DOHH2 (cell line): ENCODE results near the gene TMEM63C.

Experiments
- H3F3A ChIP-seq: fragments of 200-600 bp; sonication (generic), shearing (Covaris generic); 2 replicates; pipeline ENCODE4 v1.6.0; 2016; ENCODE audit warnings: antibody characterized with exemption, mild to moderate bottlenecking; ENCODE audit not compliant: control insufficient read depth, insufficient read depth
- H3K27ac ChIP-seq: fragments of 200-600 bp; sonication (generic); 2 replicates; pipeline ENCODE4 v1.5.1; 2014; ENCODE audit warnings: low read depth, mild to moderate bottlenecking, low read length, moderate library complexity
- H3K27me3 ChIP-seq: fragments of 200-600 bp; sonication (generic); 2 replicates; pipeline ENCODE4 v1.6.1; 2014; ENCODE audit warnings: mild to moderate bottlenecking, low read length, mixed read lengths; ENCODE audit not compliant: control insufficient read depth
- H3K36me3 ChIP-seq: fragments of 200-600 bp; sonication (generic); 2 replicates; pipeline ENCODE4 v1.6.1; 2014; ENCODE audit warnings: mild to moderate bottlenecking, low read length, moderate library complexity, mixed read lengths; ENCODE audit not compliant: control insufficient read depth
- H3K4me1 ChIP-seq: fragments of 200-600 bp; sonication (generic); 2 replicates; pipeline ENCODE4 v1.6.1; 2014; ENCODE audit warnings: mild to moderate bottlenecking, low read length, mixed read lengths; ENCODE audit not compliant: control insufficient read depth
- H3K4me2 ChIP-seq: fragments of 200-600 bp; sonication (generic); 2 replicates; pipeline ENCODE4 v1.6.0; 2014; ENCODE audit warnings: mild to moderate bottlenecking, low read length, moderate library complexity
- H3K4me3 ChIP-seq: fragments of 200-600 bp; sonication (generic); 2 replicates; pipeline ENCODE4 v1.5.1; 2014; ENCODE audit warnings: mild to moderate bottlenecking, low read length, mixed read lengths
- H3K79me2 ChIP-seq: fragments of 200-600 bp; sonication (generic); 2 replicates; pipeline ENCODE4 v1.6.1; 2014; ENCODE audit warnings: mild to moderate bottlenecking, low read length, mixed read lengths; ENCODE audit not compliant: control insufficient read depth
- H3K9me2 ChIP-seq: fragments of 200-600 bp; sonication (generic); replicated peaks from 2 replicates; pipeline ENCODE4 v1.6.1; 2014; ENCODE audit warnings: mild to moderate bottlenecking, low read length, mixed read lengths; ENCODE audit not compliant: control insufficient read depth
- H3K9me3 ChIP-seq: fragments of 200-600 bp; sonication (generic); 2 replicates; pipeline ENCODE4 v1.6.1; 2014; ENCODE audit warnings: antibody characterized with exemption, low read length, mixed read lengths; ENCODE audit not compliant: control insufficient read depth, insufficient read depth
- H4K20me1 ChIP-seq: fragments of 200-600 bp; sonication (generic); 2 replicates; pipeline ENCODE4 v1.6.0; 2014; ENCODE audit warnings: low read depth, mild to moderate bottlenecking, antibody characterized with exemption, low read length, moderate library complexity; ENCODE audit not compliant: control insufficient read depth, insufficient read depth
- EZH2phosphoT487 ChIP-seq: fragments of 200-600 bp; sonication (generic); IDR thresholded peaks from 2 replicates; pipeline ENCODE4 v1.6.1; 2017; ENCODE audit warnings: borderline replicate concordance, mild to moderate bottlenecking, antibody characterized with exemption, low read length, moderate library complexity, mixed read lengths
- TF ChIP-seq, protein P1 (sequence below): fragments of 200-600 bp; sonication (generic); IDR thresholded peaks from one replicate; pipeline ENCODE4 v1.5.1; 2014; ENCODE audit warnings: antibody characterized with exemption, mild to moderate bottlenecking, low read depth, low read length; ENCODE audit not compliant: poor library complexity, severe bottlenecking

Gene TMEM63C

GRCh38 chr14:77250927-77251326, 69.3 kb downstream of the TMEM63C start:
- H3K9me3 ChIP-seq: no peaks in the 10 kb centered on the region
- H4K20me1 ChIP-seq: no peaks in the 10 kb centered on the region
- no peak overlapping the region for H3K4me3 ChIP-seq
- H3K4me2 ChIP-seq: no peak overlapping the region
- no peaks in the 10 kb centered on the region for H3K79me2 ChIP-seq
- TF ChIP-seq, protein P1, sequence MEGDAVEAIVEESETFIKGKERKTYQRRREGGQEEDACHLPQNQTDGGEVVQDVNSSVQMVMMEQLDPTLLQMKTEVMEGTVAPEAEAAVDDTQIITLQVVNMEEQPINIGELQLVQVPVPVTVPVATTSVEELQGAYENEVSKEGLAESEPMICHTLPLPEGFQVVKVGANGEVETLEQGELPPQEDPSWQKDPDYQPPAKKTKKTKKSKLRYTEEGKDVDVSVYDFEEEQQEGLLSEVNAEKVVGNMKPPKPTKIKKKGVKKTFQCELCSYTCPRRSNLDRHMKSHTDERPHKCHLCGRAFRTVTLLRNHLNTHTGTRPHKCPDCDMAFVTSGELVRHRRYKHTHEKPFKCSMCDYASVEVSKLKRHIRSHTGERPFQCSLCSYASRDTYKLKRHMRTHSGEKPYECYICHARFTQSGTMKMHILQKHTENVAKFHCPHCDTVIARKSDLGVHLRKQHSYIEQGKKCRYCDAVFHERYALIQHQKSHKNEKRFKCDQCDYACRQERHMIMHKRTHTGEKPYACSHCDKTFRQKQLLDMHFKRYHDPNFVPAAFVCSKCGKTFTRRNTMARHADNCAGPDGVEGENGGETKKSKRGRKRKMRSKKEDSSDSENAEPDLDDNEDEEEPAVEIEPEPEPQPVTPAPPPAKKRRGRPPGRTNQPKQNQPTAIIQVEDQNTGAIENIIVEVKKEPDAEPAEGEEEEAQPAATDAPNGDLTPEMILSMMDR: no peak
- TF ChIP-seq EZH2phosphoT487: no peak
- H3F3A ChIP-seq: no peaks in the 10 kb centered on the region
- H3K27me3 ChIP-seq: no peaks in the 10 kb centered on the region
- no peak overlapping the region for H3K27ac ChIP-seq
- H3K9me2 ChIP-seq: no peaks in the 10 kb centered on the region
- no peaks in the 10 kb centered on the region for H3K4me1 ChIP-seq
- peaks cover 3% of the 10 kb centered on the region; the same call in 1 of the 2 replicates for H3K36me3 ChIP-seq

DNA sequence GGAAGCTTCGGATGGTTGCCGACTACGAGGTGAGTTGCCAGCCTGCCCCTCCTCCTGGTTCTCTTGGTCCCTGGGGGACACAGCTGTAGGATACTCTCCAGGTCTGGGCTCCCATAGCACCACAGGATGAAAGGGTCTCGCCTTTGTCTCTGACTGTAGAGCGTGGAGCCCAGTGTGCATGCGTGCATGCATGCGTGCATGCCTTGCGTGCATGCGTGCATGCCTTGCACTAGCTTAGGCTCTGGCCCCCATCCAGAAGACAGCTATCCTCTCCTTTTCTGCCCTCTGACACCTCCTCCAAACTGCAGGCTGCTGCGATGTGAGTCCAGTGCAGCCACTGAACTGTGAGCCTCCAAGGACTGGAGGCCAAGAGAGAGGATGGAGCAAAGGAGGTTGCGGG, 70.3 kb downstream of the TMEM63C start:
- Histone ChIP-seq H3F3A (no peaks in the 10 kb centered on the region), H3K4me3 (no peak overlapping the region), H3K9me2 (no peaks in the 10 kb centered on the region), H4K20me1 (no peaks in the 10 kb centered on the region), H3K27me3 (no peaks in the 10 kb centered on the region), H3K36me3 (no peaks in the 10 kb centered on the region), H3K27ac (no peak overlapping the region), H3K79me2 (no peaks in the 10 kb centered on the region), H3K9me3 (no peaks in the 10 kb centered on the region), H3K4me1 (no peaks in the 10 kb centered on the region), H3K4me2 (no peak overlapping the region)
- TF ChIP-seq, protein P1: no peak
- no peak for TF ChIP-seq EZH2phosphoT487

DNA sequence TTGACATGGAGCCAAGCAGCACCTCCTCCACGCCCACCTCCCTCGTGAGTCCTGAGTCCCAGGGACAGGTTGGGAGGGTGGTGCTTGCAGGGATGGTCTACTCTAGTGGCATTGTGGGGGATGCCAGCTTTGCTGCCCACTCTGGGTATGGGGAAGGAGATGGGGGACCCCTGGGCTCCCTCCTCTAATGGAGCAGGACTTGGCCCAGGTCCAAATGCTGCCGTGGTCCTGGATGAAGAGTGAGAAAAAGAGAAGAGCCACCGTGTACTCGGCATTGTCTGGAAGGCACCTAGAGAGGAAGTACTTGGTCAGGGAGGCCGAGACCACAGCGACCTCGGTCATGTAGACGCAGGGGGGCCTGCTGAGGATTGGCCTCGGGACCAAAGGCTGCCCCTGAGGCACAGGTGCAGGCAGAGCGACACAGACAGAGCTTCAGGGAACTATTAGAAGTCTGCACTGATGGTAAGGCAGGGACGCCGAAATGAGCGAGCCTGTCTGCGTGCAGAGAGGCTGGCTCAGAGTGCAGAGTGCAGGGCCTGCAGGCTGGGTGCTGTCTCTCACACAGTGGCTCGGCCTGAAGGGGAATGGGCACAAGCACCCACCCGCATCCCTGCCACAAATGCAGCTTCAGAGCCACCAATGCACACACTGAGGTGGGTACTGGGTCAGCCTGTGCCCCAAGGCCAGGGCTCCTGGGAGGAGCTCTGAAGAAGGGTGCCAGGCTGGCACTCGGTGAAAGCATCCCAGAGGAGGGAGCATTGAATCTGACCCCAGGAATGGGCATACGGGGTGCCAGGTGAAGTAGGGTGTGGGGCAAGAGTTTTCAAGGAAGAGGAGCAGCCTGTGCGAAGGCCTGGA, 72.0 kb downstream of the TMEM63C start:
- Histone ChIP-seq H3K9me3 (no peaks in the 10 kb centered on the region), H3K36me3 (no peaks in the 10 kb centered on the region), H4K20me1 (no peaks in the 10 kb centered on the region), H3K27me3 (no peaks in the 10 kb centered on the region), H3F3A (no peaks in the 10 kb centered on the region), H3K4me3 (no peak overlapping the region), H3K27ac (no peak overlapping the region), H3K9me2 (no peaks in the 10 kb centered on the region), H3K4me2 (no peak overlapping the region), H3K4me1 (no peaks in the 10 kb centered on the region), H3K79me2 (no peaks in the 10 kb centered on the region)
- TF ChIP-seq, protein P1: no peak
- TF ChIP-seq EZH2phosphoT487: no peak
